ENCODE measurements around the gene MORN1.

Gene MORN1

GRCh38 chr1:2287649-2288048 lies 103.7 kb downstream of the MORN1 start:
- no peak for DNase-seq

- DNase-seq = no peak
These were observed 104.4 kb downstream of the MORN1 start for GRCh38 chr1:2286923-2287322.

GRCh38 chr1:2284932-2285331 lies 106.4 kb downstream of the MORN1 start:
- DNase-seq = no peak

GRCh38 chr1:2283991-2284895 lies 107.1 kb downstream of the MORN1 start:
- no peak for DNase-seq

GRCh38 chr1:2283371-2283990 lies 107.9 kb downstream of the MORN1 start:
- DNase-seq = no peak

GRCh38 chr1:2282556-2283270 lies 108.6 kb downstream of the MORN1 start:
- no peak for DNase-seq

- DNase-seq = no peak
These were observed 111.5 kb downstream of the MORN1 start for GRCh38 chr1:2279817-2280216.

- no peak for DNase-seq
These were observed 112.1 kb downstream of the MORN1 start for GRCh38 chr1:2279210-2279639.

GRCh38 chr1:2278591-2279209 lies 112.7 kb downstream of the MORN1 start:
- DNase-seq = no peak

- DNase-seq = no peak
These were observed 113.4 kb downstream of the MORN1 start for GRCh38 chr1:2277741-2278488.

GRCh38 chr1:2276803-2277580 lies 114.4 kb downstream of the MORN1 start:
- DNase-seq = no peak

GRCh38 chr1:2275796-2276536 lies 115.4 kb downstream of the MORN1 start:
- no peak for DNase-seq

GRCh38 chr1:2274929-2275475 lies 116.4 kb downstream of the MORN1 start:
- DNase-seq = no peak

GRCh38 chr1:2274231-2274928 lies 117.0 kb downstream of the MORN1 start:
- no peak for DNase-seq

- DNase-seq = no peak
These were observed 117.8 kb downstream of the MORN1 start for GRCh38 chr1:2273401-2274090.

GRCh38 chr1:2272686-2273400 lies 118.5 kb downstream of the MORN1 start:
- DNase-seq = no peak

GRCh38 chr1:2271841-2272655 lies 119.3 kb downstream of the MORN1 start:
- no peak for DNase-seq
